H4 (cell line): ENCODE results near the gene RAPSN. TPM values are rescaled to one million over a fixed set of nuclear protein-coding genes. Genes with fewer than 3 reads are reported as not detected.

Experiments
- DNase-seq: peaks from one replicate; pipeline ENCODE4 v3.0.0-alpha.2; 2015; ENCODE audit warnings: low spot score
- total RNA-seq: library from RNA; depleted of rRNA; stranded (reverse); fragments of >200 nt; shearing (Covaris generic); gene quantifications from 2 replicates; pipeline ENCODE4 v1.2.3, GENCODE V29; 2014; rRNA removed

RAPSN gene
- total RNA-seq, 1 experiment from 2014 or later: not detected

GRCh38 chr11:47390422-47390760 is 58.5 kb downstream of the RAPSN start:
- no peak for DNase-seq

- no peak for DNase-seq
These were observed 59.1 kb downstream of the RAPSN start for GRCh38 chr11:47389577-47390421.

DNA sequence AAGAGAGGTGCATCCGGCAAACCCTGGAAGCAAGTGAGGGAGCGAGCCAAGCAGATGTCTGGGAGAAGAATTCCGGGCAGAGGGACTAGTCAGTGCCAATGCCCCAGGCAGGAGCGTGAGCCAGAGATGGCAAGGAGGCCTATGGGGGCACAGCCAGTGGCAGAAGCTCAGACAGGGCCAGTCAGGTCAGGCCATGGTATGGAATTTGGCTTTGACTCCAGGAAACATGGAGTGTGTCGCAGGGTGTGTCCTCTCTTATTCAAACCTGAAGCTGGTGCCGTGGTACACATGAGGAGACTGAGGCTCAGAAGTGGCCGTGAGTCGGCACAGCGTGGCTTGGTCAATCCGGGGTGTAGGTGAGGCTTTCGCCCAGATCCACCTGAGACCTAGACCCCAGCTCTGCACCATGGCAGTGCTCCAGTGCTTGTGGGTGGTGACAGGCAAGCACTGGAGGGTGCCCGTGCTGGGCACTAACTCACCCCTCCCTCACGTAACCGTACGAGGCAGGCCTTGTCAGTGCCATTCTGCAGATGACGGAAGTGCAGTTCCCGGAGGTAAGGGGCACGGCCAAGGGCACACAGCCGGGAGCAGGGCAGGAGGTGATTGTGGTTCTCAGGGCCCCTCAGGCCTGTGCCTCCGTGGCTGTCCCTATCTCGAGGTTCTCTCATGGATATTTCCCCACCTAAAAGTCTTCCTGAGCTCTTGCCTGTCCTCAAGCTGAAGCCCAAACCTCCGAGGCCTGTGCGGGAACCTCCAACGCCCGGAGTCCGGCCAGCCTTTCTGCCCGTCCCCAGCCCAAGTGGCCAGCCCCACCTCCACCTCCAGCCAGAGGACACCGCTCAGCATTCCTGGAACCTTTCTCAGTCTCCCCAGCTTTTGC is 60.0 kb downstream of the RAPSN start:
- no peak for DNase-seq

- no peak for DNase-seq
These were observed 60.8 kb downstream of the RAPSN start for GRCh38 chr11:47387944-47388696.

Other genes with a start within 250 kb of the RAPSN start
- gene DDB2, start 234.2 kb downstream of the RAPSN start, total RNA-seq: 41.4 and 43.0 TPM in 2 replicates
- 21.6 and 24.0 TPM in 2 replicates for gene ACP2, start 200.3 kb downstream of the RAPSN start, total RNA-seq
- 15.7 and 16.1 TPM in 2 replicates for gene NR1H3, start 191.1 kb downstream of the RAPSN start, total RNA-seq
- 8.9 and 17.2 TPM in 2 replicates for gene MADD, start 179.0 kb downstream of the RAPSN start, total RNA-seq
- not detected in 2 replicates for gene MYBPC3, start 96.4 kb downstream of the RAPSN start, total RNA-seq
- not detected in 2 replicates for gene SPI1, start 70.6 kb downstream of the RAPSN start, total RNA-seq
- 8.5 and 9.1 TPM in 2 replicates for gene SLC39A13, start 40.5 kb downstream of the RAPSN start, total RNA-seq
- gene PSMC3, start 22.7 kb downstream of the RAPSN start, total RNA-seq: 195 and 221 TPM in 2 replicates
- gene CELF1, start 104.0 kb upstream of the RAPSN start, total RNA-seq: 52.1 and 58.8 TPM in 2 replicates
- gene PTPMT1, start 116.5 kb upstream of the RAPSN start, total RNA-seq: 108 and 137 TPM in 2 replicates
- gene KBTBD4, start 129.8 kb upstream of the RAPSN start, total RNA-seq: 30.8 and 35.5 TPM in 2 replicates
- 94.6 and 122 TPM in 2 replicates for gene NDUFS3, start 129.9 kb upstream of the RAPSN start, total RNA-seq
- not detected in 2 replicates for gene FAM180B, start 137.5 kb upstream of the RAPSN start, total RNA-seq
- not detected in 2 replicates for gene C1QTNF4, start 145.3 kb upstream of the RAPSN start, total RNA-seq
- gene MTCH2, start 193.4 kb upstream of the RAPSN start, total RNA-seq: 116 and 177 TPM in 2 replicates